ENCODE measurements around the gene ABCA6.
"Not testable (repeated sequence)": the region's sequence is repeated elsewhere in the genome, so short reads cannot be mapped to it uniquely, and the experiment has no call there.

GRCh38 chr17:69071233-69071586, 70.5 kb downstream of the ABCA6 start:
- not testable (repeated sequence) for TF ChIP-seq CTCF, POLR2A (IDR thresholded peaks at IDR 0.05)
